ENCODE results near the gene UPF1.

UPF1 gene

GRCh38 chr19:18850471-18851375 is 19.0 kb downstream of the UPF1 start:
- no peak overlapping the region for H3K4me3 ChIP-seq (replicated peaks in 1 of 2; ENCODE audit: low read depth in 2 of 2, low read length in 2 of 2)
- no peak for TF ChIP-seq CTCF (IDR thresholded peaks at IDR 0.05; ENCODE audit: low read depth, low read length)
- no peak for DNase-seq (ENCODE audit: low read depth in 2 of 2)

- TF ChIP-seq CTCF (IDR thresholded peaks at IDR 0.05; ENCODE audit: low read depth, low read length): no peak
- H3K4me3 ChIP-seq (replicated peaks in 1 of 2; ENCODE audit: low read depth in 2 of 2, low read length in 2 of 2): no peak overlapping the region
- DNase-seq (ENCODE audit: low read depth in 2 of 2): no peak
Measured at GRCh38 chr19:18851673-18852325, 20.0 kb downstream of the UPF1 start.

- TF ChIP-seq CTCF (IDR thresholded peaks at IDR 0.05; ENCODE audit: low read depth, low read length): no peak
- H3K4me3 ChIP-seq (replicated peaks in 1 of 2; ENCODE audit: low read depth in 2 of 2, low read length in 2 of 2): no peak overlapping the region
- DNase-seq (ENCODE audit: low read depth in 2 of 2): no peak
Measured at GRCh38 chr19:18852648-18853047, 20.9 kb downstream of the UPF1 start.

GRCh38 chr19:18853755-18854427 is 22.1 kb downstream of the UPF1 start:
- TF ChIP-seq CTCF (IDR thresholded peaks at IDR 0.05; ENCODE audit: low read depth, low read length): no peak
- H3K4me3 ChIP-seq (replicated peaks in 1 of 2; ENCODE audit: low read depth in 2 of 2, low read length in 2 of 2): no peak overlapping the region

GRCh38 chr19:18854982-18855381 is 23.2 kb downstream of the UPF1 start:
- TF ChIP-seq CTCF (IDR thresholded peaks at IDR 0.05; ENCODE audit: low read depth, low read length): no peak
- H3K4me3 ChIP-seq (replicated peaks in 1 of 2; ENCODE audit: low read depth in 2 of 2, low read length in 2 of 2): no peak overlapping the region

More at GRCh38 chr19:18853755-18854427, 22.1 kb downstream of the UPF1 start:
- DNase-seq (ENCODE audit: low read depth in 2 of 2): no peak

GRCh38 chr19:18855647-18856384 is 24.1 kb downstream of the UPF1 start:
- TF ChIP-seq CTCF (IDR thresholded peaks at IDR 0.05; ENCODE audit: low read depth, low read length): no peak
- DNase-seq (ENCODE audit: low read depth in 2 of 2): no peak
- H3K4me3 ChIP-seq (replicated peaks in 1 of 2; ENCODE audit: low read depth in 2 of 2, low read length in 2 of 2): no peak overlapping the region

More at GRCh38 chr19:18854982-18855381, 23.2 kb downstream of the UPF1 start:
- no peak for DNase-seq (ENCODE audit: low read depth in 2 of 2)

Data from cardiac fibroblast (primary cell).